HEK293T (cell line): ENCODE measurements around the gene PRCP.

Experiments
- ARNT ChIP-seq: fragments of 450-650 bp; IDR thresholded peaks from 2 replicates; pipeline ENCODE4 v1.6.1; 2017; ENCODE audit warnings: mild to moderate bottlenecking
- BHLHE40 ChIP-seq: fragments of 450-650 bp; IDR thresholded peaks from 2 replicates; pipeline ENCODE4 v1.6.1; 2016; ENCODE audit warnings: mild to moderate bottlenecking, moderate library complexity, borderline replicate concordance
- CTBP1 ChIP-seq: fragments of 450-650 bp; IDR thresholded peaks from 2 replicates; pipeline ENCODE4 v1.6.1; 2016; ENCODE audit warnings: borderline replicate concordance
- ELF4 ChIP-seq: fragments of 450-650 bp; IDR thresholded peaks from 2 replicates; pipeline ENCODE4 v1.6.1; 2017; ENCODE audit warnings: antibody characterized with exemption
- FOXA1 ChIP-seq: fragments of 450-650 bp; IDR thresholded peaks from 2 replicates; pipeline ENCODE4 v1.6.1; 2016; ENCODE audit warnings: mild to moderate bottlenecking
- FOXK2 ChIP-seq: fragments of 450-650 bp; IDR thresholded peaks from 2 replicates; pipeline ENCODE4 v1.6.1; 2016; ENCODE audit warnings: mild to moderate bottlenecking
- FOXM1 ChIP-seq: fragments of 450-650 bp; IDR thresholded peaks from 2 replicates; pipeline ENCODE4 v1.6.1; 2017; ENCODE audit warnings: mild to moderate bottlenecking, borderline replicate concordance
- PKNOX1 ChIP-seq: fragments of 450-650 bp; IDR thresholded peaks from 2 replicates; pipeline ENCODE4 v1.6.1; 2016
- SP1 ChIP-seq: fragments of 450-650 bp; IDR thresholded peaks from 2 replicates; pipeline ENCODE4 v1.6.1; 2017
- SUZ12 ChIP-seq: fragments of 450-650 bp; IDR thresholded peaks from 2 replicates; pipeline ENCODE4 v1.6.1; 2016; ENCODE audit warnings: mild to moderate bottlenecking
- TARDBP ChIP-seq: fragments of 450-650 bp; IDR thresholded peaks from 2 replicates; pipeline ENCODE4 v1.6.1; 2016
- ZNF384 ChIP-seq: fragments of 450-650 bp; IDR thresholded peaks from 2 replicates; pipeline ENCODE4 v1.6.1; 2016

- no peak for TF ChIP-seq ARNT
- no peak for TF ChIP-seq FOXK2
- no peak for TF ChIP-seq SP1
- no peak for TF ChIP-seq FOXM1
- TF ChIP-seq PKNOX1 = no peak
- TF ChIP-seq ZNF384 = no peak
- TF ChIP-seq TARDBP = no peak
- TF ChIP-seq BHLHE40 = no peak
- no peak for TF ChIP-seq ELF4
- no peak for TF ChIP-seq SUZ12
- no peak for TF ChIP-seq CTBP1
- no peak for TF ChIP-seq FOXA1
Observed at GRCh38 chr11:82786836-82787235, 113.4 kb downstream of the PRCP start.
